Natural killer cell (primary cell): ENCODE measurements around the gene BRAT1. TPM values are rescaled to one million over a fixed set of nuclear protein-coding genes. Genes with fewer than 3 reads are reported as not detected.

Experiments used
- ATAC-seq, 3 donors: fragments of 150-1000 bp in 2 of 3; fragments of 200-7000 bp in 1 of 3; cut with Tn5 transposase; 1 replicate in 1 of 3; 2 replicates in 2 of 3; pipeline ENCODE4 v1.10.0; 2021; ENCODE audit warnings: mild to moderate bottlenecking in 2 of 3, moderate library complexity in 2 of 3
- DNase-seq, 2 donors: peaks; one replicate each; pipeline versions ENCODE4 v3.0.0 to v3.0.0-alpha.2; 2013 to 2021; ENCODE audit warnings: mixed read lengths in 1 of 2
- H3K27ac ChIP-seq: one replicate; pipeline ENCODE4 v1.5.1; 2013; ENCODE audit warnings: mild to moderate bottlenecking, low read length
- H3K27me3 ChIP-seq: one replicate; pipeline ENCODE4 v1.6.1; 2013; ENCODE audit warnings: low read length; ENCODE audit not compliant: control insufficient read depth, insufficient read depth
- H3K36me3 ChIP-seq: one replicate; pipeline ENCODE4 v1.6.1; 2013; ENCODE audit warnings: low read length; ENCODE audit not compliant: control insufficient read depth, insufficient read depth
- H3K4me1 ChIP-seq: one replicate; pipeline ENCODE4 v1.6.1; 2013; ENCODE audit warnings: low read length; ENCODE audit not compliant: control insufficient read depth, insufficient read depth
- H3K4me3 ChIP-seq: one replicate; pipeline ENCODE4 v1.5.1; 2013; ENCODE audit warnings: low read length
- H3K9me3 ChIP-seq: one replicate; pipeline ENCODE4 v1.6.1; 2013; ENCODE audit warnings: low read length; ENCODE audit not compliant: control insufficient read depth, insufficient read depth
- H3K27ac Mint-ChIP-seq, 2 donors: one replicate each; pipeline ENCODE4 v1.8.0; 2022; ENCODE audit warnings: mild to moderate bottlenecking in 2 of 2, mixed read lengths in 2 of 2, moderate library complexity in 1 of 2
- H3K27me3 Mint-ChIP-seq, 2 donors: one replicate each; pipeline ENCODE4 v1.8.0; 2022; ENCODE audit warnings: low read depth in 2 of 2, mixed read lengths in 2 of 2
- H3K36me3 Mint-ChIP-seq: one replicate; pipeline ENCODE4 v1.8.0; 2022; ENCODE audit warnings: mixed read lengths
- H3K4me1 Mint-ChIP-seq, 2 donors: one replicate each; pipeline ENCODE4 v1.8.0; 2022; ENCODE audit warnings: mixed read lengths in 2 of 2
- H3K4me3 Mint-ChIP-seq: one replicate; pipeline ENCODE4 v1.8.0; 2022; ENCODE audit warnings: mild to moderate bottlenecking, moderate library complexity, mixed read lengths
- H3K9me3 Mint-ChIP-seq, 2 donors: one replicate each; pipeline ENCODE4 v1.8.0; 2022; ENCODE audit warnings: mixed read lengths in 2 of 2
- WGBS: methylation state at CpG from one replicate; pipeline ENCODE4 v1.1.7; 2013; ENCODE audit warnings: missing lambda C conversion rate; ENCODE audit not compliant: insufficient coverage; 5-methylcytosine and 5-hydroxymethylcytosine counted together
- intact Hi-C: fragments of 100-400 bp; cut with micrococcal nuclease; formaldehyde crosslinking; loops from one replicate; pipeline ENCODE4 v1.14.2; 2022
- total RNA-seq, 4 donors: library from RNA; stranded (reverse); fragments of 120-200 nt in 1 of 4; gene quantifications; one replicate each; pipeline versions ENCODE4 v1.2.3 to v1.2.4, GENCODE V29; 2013 to 2022
- TF ChIP-seq, protein P1 (sequence below): fragments of 200-600 bp; IDR thresholded peaks from one replicate; pipeline ENCODE4 v1.8.0; 2022; ENCODE audit warnings: antibody characterized with exemption

BRAT1 gene
- total RNA-seq, 3 donors from 2014 or later (not counting 1 experiment from before 2014, with no cell fraction given) = 24.9 to 26.7 (median 25.6) TPM

DNA sequence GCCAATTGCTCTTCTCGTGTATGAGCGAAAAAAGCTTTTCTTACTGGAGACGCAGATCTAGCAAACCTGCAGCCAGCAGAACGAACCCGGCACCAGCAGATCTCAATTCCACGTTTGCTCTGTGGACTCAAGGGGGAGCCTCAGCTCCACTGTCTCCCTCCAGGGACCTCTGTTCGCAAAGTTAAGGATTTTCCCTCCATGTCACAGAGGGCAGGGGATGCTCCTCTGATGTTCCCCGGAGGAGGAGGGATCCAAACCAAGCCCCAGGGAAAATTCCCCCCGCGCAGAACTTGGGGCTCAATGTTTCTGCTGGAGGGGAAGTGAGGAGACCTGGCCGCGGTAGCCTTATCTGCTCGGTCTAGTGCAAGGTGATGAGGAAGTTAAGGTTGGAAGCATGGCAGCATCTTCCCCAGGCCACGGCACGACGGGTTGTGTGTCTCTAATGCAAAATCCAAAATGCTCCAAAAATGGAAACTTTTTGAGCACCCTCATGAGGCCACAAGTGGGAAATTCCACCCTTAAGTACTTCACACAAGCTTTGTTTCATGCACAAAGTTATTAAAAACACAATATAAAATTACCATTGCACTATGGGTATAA, 12.5 kb upstream of the BRAT1 start:
- Histone ChIP-seq H3K9me3 (no peaks in the 10 kb centered on the region), H3K27ac (no peak overlapping the region), H3K4me1 (peaks cover 7% of the 10 kb centered on the region), H3K36me3 (no peaks in the 10 kb centered on the region), H3K27me3 (no peaks in the 10 kb centered on the region), H3K4me3 (no peak overlapping the region)
- Mint-ChIP-seq H3K27me3 (no peaks in the 10 kb centered on the region), H3K27ac (no peak overlapping the region), H3K4me1 (no peaks in the 10 kb centered on the region), H3K4me3 (no peak overlapping the region), H3K9me3 (no peaks in the 10 kb centered on the region), H3K36me3 (no peaks in the 10 kb centered on the region)
- peak in 1 of 2 donors; percentile 43 for DNase-seq
- intact Hi-C loops = no loop called here
- ATAC-seq = no peak
- TF ChIP-seq, protein P1, sequence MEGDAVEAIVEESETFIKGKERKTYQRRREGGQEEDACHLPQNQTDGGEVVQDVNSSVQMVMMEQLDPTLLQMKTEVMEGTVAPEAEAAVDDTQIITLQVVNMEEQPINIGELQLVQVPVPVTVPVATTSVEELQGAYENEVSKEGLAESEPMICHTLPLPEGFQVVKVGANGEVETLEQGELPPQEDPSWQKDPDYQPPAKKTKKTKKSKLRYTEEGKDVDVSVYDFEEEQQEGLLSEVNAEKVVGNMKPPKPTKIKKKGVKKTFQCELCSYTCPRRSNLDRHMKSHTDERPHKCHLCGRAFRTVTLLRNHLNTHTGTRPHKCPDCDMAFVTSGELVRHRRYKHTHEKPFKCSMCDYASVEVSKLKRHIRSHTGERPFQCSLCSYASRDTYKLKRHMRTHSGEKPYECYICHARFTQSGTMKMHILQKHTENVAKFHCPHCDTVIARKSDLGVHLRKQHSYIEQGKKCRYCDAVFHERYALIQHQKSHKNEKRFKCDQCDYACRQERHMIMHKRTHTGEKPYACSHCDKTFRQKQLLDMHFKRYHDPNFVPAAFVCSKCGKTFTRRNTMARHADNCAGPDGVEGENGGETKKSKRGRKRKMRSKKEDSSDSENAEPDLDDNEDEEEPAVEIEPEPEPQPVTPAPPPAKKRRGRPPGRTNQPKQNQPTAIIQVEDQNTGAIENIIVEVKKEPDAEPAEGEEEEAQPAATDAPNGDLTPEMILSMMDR = no peak
- WGBS = 38% methylated on average over 16 of the region's 16 CpGs

DNA sequence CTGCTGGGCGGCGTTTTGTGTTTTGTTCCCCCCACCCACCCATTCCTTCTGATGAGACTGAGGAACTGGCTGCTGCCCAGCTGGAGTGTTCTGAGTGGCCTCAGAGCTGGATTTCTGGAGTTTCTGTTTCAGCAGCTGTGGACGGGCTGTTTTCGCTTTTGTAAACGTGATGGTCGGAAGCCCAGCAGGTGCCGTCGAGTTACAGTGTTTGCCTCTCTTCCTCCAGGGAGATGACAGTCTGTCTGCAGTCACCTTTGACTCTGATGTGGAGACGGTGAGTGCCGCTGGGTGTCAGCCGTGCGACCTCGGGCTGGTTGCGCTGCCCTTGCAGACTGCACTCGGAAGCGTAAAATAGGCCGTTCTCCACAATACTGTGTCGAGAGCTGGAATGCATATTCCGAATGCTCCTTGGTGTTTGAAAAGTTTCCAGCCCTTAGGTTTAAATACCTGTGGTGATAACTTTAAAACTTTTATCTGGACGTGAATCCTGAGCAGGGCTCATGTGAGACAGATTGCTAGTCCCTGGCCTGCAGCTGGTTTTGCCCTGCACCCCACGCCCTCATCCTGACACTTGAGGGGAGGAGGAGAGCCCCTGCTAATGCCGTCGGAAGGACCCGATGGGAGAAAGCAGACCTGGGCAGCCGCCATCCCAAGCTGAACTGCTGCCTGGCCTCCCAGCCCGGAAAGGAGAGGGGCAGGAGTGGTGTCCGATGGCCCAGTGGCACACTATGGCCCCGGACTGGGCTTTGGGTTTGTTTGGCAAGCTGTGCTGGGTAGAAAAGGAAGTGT, 11.8 kb upstream of the BRAT1 start:
- H3K27ac ChIP-seq = no peak overlapping the region
- peak in 1 of 2 donors; percentile 50 for DNase-seq
- peaks cover 7% of the 10 kb centered on the region for H3K4me1 ChIP-seq
- H3K27me3 Mint-ChIP-seq = no peaks in the 10 kb centered on the region
- H3K4me3 Mint-ChIP-seq = no peak overlapping the region
- H3K9me3 Mint-ChIP-seq = no peaks in the 10 kb centered on the region
- WGBS = 88% methylated on average over 28 of the region's 28 CpGs
- intact Hi-C loops = no loop called here
- H3K27me3 ChIP-seq = no peaks in the 10 kb centered on the region
- H3K4me3 ChIP-seq = no peak overlapping the region
- H3K36me3 ChIP-seq = no peaks in the 10 kb centered on the region
- no peaks in the 10 kb centered on the region for H3K9me3 ChIP-seq
- no peak overlapping the region for H3K27ac Mint-ChIP-seq
- H3K36me3 Mint-ChIP-seq = no peaks in the 10 kb centered on the region
- TF ChIP-seq, protein P1 = no peak
- no peak for ATAC-seq
- H3K4me1 Mint-ChIP-seq = no peaks in the 10 kb centered on the region

DNA sequence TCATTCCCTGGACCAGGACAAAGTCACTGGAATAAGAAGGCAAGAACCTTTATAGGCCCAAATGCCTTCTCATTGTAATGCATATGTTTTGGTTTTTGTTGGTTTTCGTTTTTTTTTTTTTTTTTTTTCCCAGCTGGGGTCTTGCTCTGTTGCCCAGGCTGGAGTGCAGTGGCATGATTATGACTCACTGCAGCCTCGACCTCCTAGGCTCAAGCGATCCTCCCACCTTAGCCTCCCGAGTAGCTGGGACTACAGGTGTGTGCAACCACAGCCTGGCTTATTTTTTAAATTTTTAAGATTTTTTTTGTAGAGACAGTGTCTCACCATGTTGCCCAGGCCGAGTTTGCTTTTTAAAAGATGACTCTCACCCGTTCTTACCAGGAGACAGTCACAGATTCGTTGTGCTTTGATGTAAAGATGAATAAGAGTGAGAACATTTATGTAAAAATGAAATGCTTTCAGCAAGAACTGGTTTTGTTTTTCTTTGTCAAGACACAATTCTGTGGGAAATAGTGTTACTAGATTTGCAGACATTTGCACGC, 11.1 kb upstream of the BRAT1 start:
- peaks cover 7% of the 10 kb centered on the region for H3K4me1 ChIP-seq
- DNase-seq (no peak), ATAC-seq (no peak)
- no peaks in the 10 kb centered on the region for H3K9me3 Mint-ChIP-seq
- no peaks in the 10 kb centered on the region for H3K27me3 Mint-ChIP-seq
- no peak overlapping the region for H3K27ac ChIP-seq
- no peaks in the 10 kb centered on the region for H3K9me3 ChIP-seq
- no peak overlapping the region for H3K4me3 ChIP-seq
- TF ChIP-seq, protein P1 = no peak
- no peaks in the 10 kb centered on the region for H3K36me3 Mint-ChIP-seq
- no peaks in the 10 kb centered on the region for H3K36me3 ChIP-seq
- intact Hi-C loops = no loop called here
- H3K4me3 Mint-ChIP-seq = no peak overlapping the region
- 81% methylated on average over 8 of the region's 8 CpGs for WGBS
- no peaks in the 10 kb centered on the region for H3K4me1 Mint-ChIP-seq
- no peak overlapping the region for H3K27ac Mint-ChIP-seq
- H3K27me3 ChIP-seq = no peaks in the 10 kb centered on the region
